DND-41 (cell line): ENCODE results near the gene AK5.

Experiments
- ATAC-seq: fragments of 200-7000 bp; cut with Tn5 transposase; 3 replicates; pipeline ENCODE4 v1.9.1; 2021; ENCODE audit warnings: low read depth; ENCODE audit not compliant: insufficient read depth
- DNase-seq: peaks from one replicate; pipeline ENCODE4 v3.0.0-alpha.2; 2020
- H2AFZ ChIP-seq: 2 replicates; pipeline ENCODE4 v1.6.0; 2012; ENCODE audit warnings: low read depth, low read length
- H3K27ac ChIP-seq: 2 replicates; pipeline ENCODE4 v1.5.1; 2012; ENCODE audit warnings: low read length, inconsistent platforms
- H3K27me3 ChIP-seq: fragments of 200-600 bp; sonication (generic); 2 replicates; pipeline ENCODE4 v1.6.0; 2012; ENCODE audit warnings: low read length, mild to moderate bottlenecking, inconsistent platforms; ENCODE audit not compliant: insufficient read depth, poor library complexity
- H3K36me3 ChIP-seq: 2 replicates; pipeline ENCODE4 v1.5.1; 2012; ENCODE audit warnings: low read length, inconsistent platforms; ENCODE audit not compliant: insufficient read depth
- H3K4me1 ChIP-seq: 2 replicates; pipeline ENCODE4 v1.5.1; 2012; ENCODE audit warnings: mild to moderate bottlenecking, low read length; ENCODE audit not compliant: insufficient read depth
- H3K4me2 ChIP-seq: 2 replicates; pipeline ENCODE4 v1.6.0; 2012; ENCODE audit warnings: mild to moderate bottlenecking, moderate library complexity, low read length, inconsistent platforms; ENCODE audit not compliant: insufficient read depth
- H3K4me3 ChIP-seq, 2 experiments: fragments of 200-600 bp in 1 of 2; shearing (Covaris generic) in 1 of 2; 2 replicates each; pipeline ENCODE4 v1.5.1; 2012 to 2016; ENCODE audit warnings: inconsistent platforms in 2 of 2, low read length in 2 of 2, mild to moderate bottlenecking in 2 of 2, low read depth in 1 of 2, moderate library complexity in 1 of 2
- H3K79me2 ChIP-seq: 2 replicates; pipeline ENCODE4 v1.6.0; 2012; ENCODE audit warnings: low read length, inconsistent platforms; ENCODE audit not compliant: insufficient read depth
- H3K9ac ChIP-seq: 2 replicates; pipeline ENCODE4 v1.6.0; 2012; ENCODE audit warnings: low read depth, mild to moderate bottlenecking, inconsistent platforms, low read length, moderate library complexity
- H3K9me3 ChIP-seq: 2 replicates; pipeline ENCODE4 v1.5.1; 2012; ENCODE audit warnings: low read length, moderate library complexity, mild to moderate bottlenecking, inconsistent platforms; ENCODE audit not compliant: insufficient read depth, severe bottlenecking
- H4K20me1 ChIP-seq: 2 replicates; pipeline ENCODE4 v1.6.0; 2012; ENCODE audit warnings: low read length; ENCODE audit not compliant: insufficient read depth
- EZH2 ChIP-seq: IDR thresholded peaks from 3 replicates; pipeline ENCODE4 v1.6.1; 2012; ENCODE audit warnings: borderline replicate concordance, low read depth, mild to moderate bottlenecking, moderate library complexity, low read length, inconsistent platforms; ENCODE audit not compliant: severe bottlenecking
- TF ChIP-seq, protein P1 (sequence below): IDR thresholded peaks from 2 replicates; pipeline ENCODE4 v1.5.1; 2012; ENCODE audit warnings: borderline replicate concordance, low read length, moderate library complexity, mild to moderate bottlenecking; ENCODE audit not compliant: poor library complexity, severe bottlenecking; ENCODE audit errors: extremely low read depth

AK5 gene

GRCh38 chr1:77392486-77392885 is 110.7 kb downstream of the AK5 start:
- DNase-seq (no peak), ATAC-seq (no peak)
- Histone ChIP-seq H3K4me3 (no peak overlapping the region), H3K36me3 (no peaks in the 10 kb centered on the region), H3K79me2 (no peaks in the 10 kb centered on the region), H3K4me1 (no peaks in the 10 kb centered on the region), H3K4me2 (no peak overlapping the region), H2AFZ (no peak overlapping the region), H3K9ac (no peak overlapping the region), H3K9me3 (no peaks in the 10 kb centered on the region), H3K27ac (no peak overlapping the region), H3K27me3 (no peaks in the 10 kb centered on the region), H4K20me1 (no peaks in the 10 kb centered on the region)
- no peak for TF ChIP-seq EZH2
- TF ChIP-seq, protein P1, sequence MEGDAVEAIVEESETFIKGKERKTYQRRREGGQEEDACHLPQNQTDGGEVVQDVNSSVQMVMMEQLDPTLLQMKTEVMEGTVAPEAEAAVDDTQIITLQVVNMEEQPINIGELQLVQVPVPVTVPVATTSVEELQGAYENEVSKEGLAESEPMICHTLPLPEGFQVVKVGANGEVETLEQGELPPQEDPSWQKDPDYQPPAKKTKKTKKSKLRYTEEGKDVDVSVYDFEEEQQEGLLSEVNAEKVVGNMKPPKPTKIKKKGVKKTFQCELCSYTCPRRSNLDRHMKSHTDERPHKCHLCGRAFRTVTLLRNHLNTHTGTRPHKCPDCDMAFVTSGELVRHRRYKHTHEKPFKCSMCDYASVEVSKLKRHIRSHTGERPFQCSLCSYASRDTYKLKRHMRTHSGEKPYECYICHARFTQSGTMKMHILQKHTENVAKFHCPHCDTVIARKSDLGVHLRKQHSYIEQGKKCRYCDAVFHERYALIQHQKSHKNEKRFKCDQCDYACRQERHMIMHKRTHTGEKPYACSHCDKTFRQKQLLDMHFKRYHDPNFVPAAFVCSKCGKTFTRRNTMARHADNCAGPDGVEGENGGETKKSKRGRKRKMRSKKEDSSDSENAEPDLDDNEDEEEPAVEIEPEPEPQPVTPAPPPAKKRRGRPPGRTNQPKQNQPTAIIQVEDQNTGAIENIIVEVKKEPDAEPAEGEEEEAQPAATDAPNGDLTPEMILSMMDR, result no peak

GRCh38 chr1:77394166-77394565 is 112.3 kb downstream of the AK5 start:
- H3K9ac ChIP-seq, result no peak overlapping the region
- no peaks in the 10 kb centered on the region for H3K79me2 ChIP-seq
- H3K27ac ChIP-seq, result no peak overlapping the region
- no peaks in the 10 kb centered on the region for H3K4me1 ChIP-seq
- no peaks in the 10 kb centered on the region for H4K20me1 ChIP-seq
- no peaks in the 10 kb centered on the region for H3K27me3 ChIP-seq
- no peak overlapping the region for H3K4me3 ChIP-seq
- no peaks in the 10 kb centered on the region for H3K9me3 ChIP-seq
- TF ChIP-seq EZH2, result no peak
- TF ChIP-seq, protein P1, result no peak
- no peak for DNase-seq
- H3K4me2 ChIP-seq, result no peak overlapping the region
- no peak for ATAC-seq
- no peaks in the 10 kb centered on the region for H3K36me3 ChIP-seq
- no peak overlapping the region for H2AFZ ChIP-seq

- Histone ChIP-seq H4K20me1 (no peaks in the 10 kb centered on the region), H3K27me3 (no peaks in the 10 kb centered on the region), H3K9ac (no peak overlapping the region), H3K4me1 (no peaks in the 10 kb centered on the region), H3K4me3 (no peak overlapping the region), H3K27ac (no peak overlapping the region), H3K9me3 (no peaks in the 10 kb centered on the region), H3K79me2 (no peaks in the 10 kb centered on the region), H3K4me2 (no peak overlapping the region), H2AFZ (no peak overlapping the region), H3K36me3 (no peaks in the 10 kb centered on the region)
- ATAC-seq, result no peak
- DNase-seq, result no peak
- TF ChIP-seq, protein P1, result no peak
- no peak for TF ChIP-seq EZH2
Measured at GRCh38 chr1:77395051-77395450, 113.2 kb downstream of the AK5 start.

DNA sequence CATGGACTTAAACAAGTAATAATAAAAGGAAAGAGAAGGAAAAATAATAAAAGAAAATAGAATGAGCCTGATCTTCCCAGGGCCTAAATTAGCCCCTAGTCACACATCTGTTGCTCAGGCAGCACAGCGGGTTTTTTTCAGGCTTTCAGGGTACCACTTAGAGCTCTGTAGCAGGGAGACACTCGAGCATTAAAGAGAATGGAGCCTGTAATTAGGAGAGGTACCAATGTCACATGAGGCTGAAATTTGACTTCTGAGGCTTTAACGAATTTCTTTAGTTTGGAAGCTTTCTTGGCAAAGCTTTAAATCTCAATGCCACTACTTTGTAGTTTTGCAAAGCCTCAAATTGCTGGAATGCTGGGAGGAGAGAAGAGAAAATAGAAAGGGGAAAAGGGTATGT is 116.3 kb downstream of the AK5 start:
- DNase-seq (no peak), ATAC-seq (no peak)
- H4K20me1 ChIP-seq, result no peaks in the 10 kb centered on the region
- no peaks in the 10 kb centered on the region for H3K9me3 ChIP-seq
- H3K4me2 ChIP-seq, result no peak overlapping the region
- no peaks in the 10 kb centered on the region for H3K36me3 ChIP-seq
- no peak overlapping the region for H3K4me3 ChIP-seq
- no peak overlapping the region for H3K9ac ChIP-seq
- H3K79me2 ChIP-seq, result no peaks in the 10 kb centered on the region
- H3K27me3 ChIP-seq, result no peaks in the 10 kb centered on the region
- H3K4me1 ChIP-seq, result no peaks in the 10 kb centered on the region
- H2AFZ ChIP-seq, result no peak overlapping the region
- no peak for TF ChIP-seq EZH2
- TF ChIP-seq, protein P1, result no peak
- no peak overlapping the region for H3K27ac ChIP-seq
